CD8-positive, alpha-beta memory T cell (primary cell): ENCODE data around the gene CPA2. TPM values are rescaled to one million over a fixed set of nuclear protein-coding genes. Genes with fewer than 3 reads are reported as not detected.
"Not testable (repeated sequence)": the region's sequence is repeated elsewhere in the genome, so short reads cannot be mapped to it uniquely, and the experiment has no call there.

Source experiments
- CTCF ChIA-PET: fragments of 350-600 bp; sonication (Branson Sonifier 250); formaldehyde crosslinking; loops from one replicate; lab custom pipeline; 2021; ENCODE audit warnings: antibody characterized with exemption; lab: Charles Lee
- POLR2A ChIA-PET: fragments of 350-600 bp; sonication (Branson Sonifier 250); formaldehyde crosslinking; loops from one replicate; lab custom pipeline; 2021; ENCODE audit warnings: antibody characterized with exemption; lab: Charles Lee
- DNase-seq, 5 donors: peaks; one replicate each; pipeline versions ENCODE4 v3.0.0 to v3.0.0-alpha.2; 2020 to 2022; ENCODE audit warnings: mixed read lengths in 1 of 5
- H3K27ac ChIP-seq: one replicate; pipeline ENCODE4 v1.7.0; 2013; ENCODE audit warnings: low read depth, mild to moderate bottlenecking, low read length, moderate library complexity
- H3K27me3 ChIP-seq: 2 replicates; pipeline ENCODE4 v1.7.0; 2013; ENCODE audit warnings: low read length, mild to moderate bottlenecking; ENCODE audit not compliant: insufficient read depth, poor library complexity, severe bottlenecking
- H3K36me3 ChIP-seq: 2 replicates; pipeline ENCODE4 v1.7.0; 2013; ENCODE audit warnings: mild to moderate bottlenecking, low read length, moderate library complexity; ENCODE audit not compliant: insufficient read depth
- H3K4me1 ChIP-seq: 2 replicates; pipeline ENCODE4 v1.7.0; 2013; ENCODE audit warnings: mild to moderate bottlenecking, low read length, moderate library complexity; ENCODE audit not compliant: insufficient read depth
- H3K4me3 ChIP-seq: 2 replicates; pipeline ENCODE4 v1.7.0; 2013; ENCODE audit warnings: mild to moderate bottlenecking, low read length
- H3K9me3 ChIP-seq: 2 replicates; pipeline ENCODE4 v1.7.0; 2013; ENCODE audit warnings: mild to moderate bottlenecking, low read length
- H3K27ac Mint-ChIP-seq, 8 donors: one replicate each; pipeline ENCODE4 v1.8.0; 2020 to 2021; ENCODE audit warnings: mixed read lengths in 8 of 8, mild to moderate bottlenecking in 6 of 8, inconsistent platforms in 3 of 8, moderate library complexity in 3 of 8
- H3K27me3 Mint-ChIP-seq, 2 donors: one replicate each; pipeline ENCODE4 v1.8.0; 2020 to 2021; ENCODE audit warnings: mixed read lengths in 2 of 2, mild to moderate bottlenecking in 1 of 2, moderate library complexity in 1 of 2
- H3K36me3 Mint-ChIP-seq, 3 donors: one replicate each; pipeline ENCODE4 v1.8.0; 2020 to 2021; ENCODE audit warnings: mixed read lengths in 3 of 3, inconsistent platforms in 1 of 3, mild to moderate bottlenecking in 1 of 3
- H3K4me1 Mint-ChIP-seq, 3 donors: one replicate each; pipeline ENCODE4 v1.8.0; 2020 to 2021; ENCODE audit warnings: mixed read lengths in 3 of 3, inconsistent platforms in 1 of 3, mild to moderate bottlenecking in 1 of 3
- H3K4me3 Mint-ChIP-seq, 7 donors: one replicate each; pipeline ENCODE4 v1.8.0; 2020 to 2021; ENCODE audit warnings: mixed read lengths in 7 of 7, mild to moderate bottlenecking in 6 of 7, moderate library complexity in 4 of 7, inconsistent platforms in 2 of 7
- H3K9me3 Mint-ChIP-seq, 5 donors: one replicate each; pipeline ENCODE4 v1.8.0; 2020 to 2022; ENCODE audit warnings: mixed read lengths in 5 of 5, mild to moderate bottlenecking in 3 of 5, moderate library complexity in 2 of 5, inconsistent platforms in 1 of 5
- polyA plus RNA-seq: library from polyadenylated mRNA; unstranded; fragments of 300-500 nt; fragmentation: Illumina TruSeq; gene quantifications from one replicate; pipeline ENCODE4 v1.2.3, GENCODE V29; 2021
- total RNA-seq, 2 experiments: library from RNA; stranded (reverse); gene quantifications; one replicate each; pipeline ENCODE4 v1.2.3, GENCODE V29; 2021

CPA2 gene
- total and polyA plus RNA-seq, 3 experiments from 2014 or later, result not detected

DNA sequence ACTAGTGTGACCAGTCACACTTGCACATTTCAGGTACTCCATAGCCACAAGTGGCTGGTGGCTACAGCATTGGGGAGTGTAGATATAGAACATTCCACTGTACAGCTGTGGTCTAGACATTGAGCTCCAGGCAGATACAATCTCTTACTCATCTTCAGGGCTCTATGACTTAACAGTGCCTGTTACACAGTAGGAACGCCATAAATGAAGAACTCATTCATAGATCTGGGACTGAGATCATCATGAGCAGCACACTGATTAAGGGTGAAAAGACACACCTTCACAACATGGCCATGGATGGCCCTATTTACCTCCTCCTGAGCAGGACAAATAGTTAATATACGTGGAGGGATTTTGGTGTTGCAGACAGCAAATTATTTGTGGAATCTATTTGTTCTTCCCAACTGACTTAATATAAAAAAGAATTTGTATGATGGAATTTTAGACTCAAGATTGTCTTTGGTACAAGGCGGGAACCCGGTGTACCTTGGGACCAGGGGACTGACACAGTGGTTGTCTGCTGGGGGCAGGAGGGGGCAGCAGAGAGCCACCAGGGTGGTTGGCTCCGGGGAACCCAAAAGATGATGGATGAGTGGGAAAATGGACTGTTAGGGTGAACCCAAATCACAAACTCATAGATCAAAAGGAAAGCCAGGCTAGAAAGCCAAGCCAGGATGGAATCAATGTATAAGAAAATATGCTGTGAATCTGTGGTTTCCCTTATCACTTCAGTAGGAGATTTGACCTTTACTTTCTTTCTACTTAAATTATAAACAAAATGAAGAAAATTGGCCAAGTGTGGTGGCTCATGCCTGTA lies 24.3 kb upstream of the CPA2 start:
- peaks cover 0 to 4% (median 2%) of the 10 kb centered on the region in 5 donors for H3K9me3 Mint-ChIP-seq
- H3K36me3 ChIP-seq, result no peaks in the 10 kb centered on the region
- H3K4me3 Mint-ChIP-seq, result no peak overlapping the region
- H3K36me3 Mint-ChIP-seq, result no peaks in the 10 kb centered on the region
- H3K9me3 ChIP-seq, result no peaks in the 10 kb centered on the region
- no peaks in the 10 kb centered on the region for H3K4me1 ChIP-seq
- peak; percentile 8 to 62 (median 15) for DNase-seq
- no peak overlapping the region for H3K27ac Mint-ChIP-seq
- H3K27ac ChIP-seq, result no peak overlapping the region
- CTCF ChIA-PET, result interaction anchor here (1.2 kb wide), 1 partner anchor 516 kb away, joined by 4 read pairs; no protein-coding TSS in a partner anchor
- POLR2A ChIA-PET, result interaction anchor here (0.5 kb wide), 1 partner anchor 471 kb away, joined by 4 read pairs; no protein-coding TSS in a partner anchor
- H3K27me3 ChIP-seq, result no peaks in the 10 kb centered on the region
- H3K4me3 ChIP-seq, result no peak overlapping the region
- peaks cover 3 to 10% (median 5%) of the 10 kb centered on the region in 3 donors for H3K4me1 Mint-ChIP-seq
- H3K27me3 Mint-ChIP-seq, result peaks cover 5 to 16% of the 10 kb centered on the region in 2 donors

- H3K27ac Mint-ChIP-seq, H3K4me3 Mint-ChIP-seq, H3K27ac ChIP-seq, H3K9me3 Mint-ChIP-seq, H3K36me3 Mint-ChIP-seq, H3K4me3 ChIP-seq, H3K27me3 ChIP-seq, H3K4me1 Mint-ChIP-seq, POLR2A ChIA-PET, H3K4me1 ChIP-seq, H3K36me3 ChIP-seq, H3K9me3 ChIP-seq, CTCF ChIA-PET, DNase-seq: not testable (repeated sequence)
- H3K27me3 Mint-ChIP-seq, result peaks cover 2 to 16% of the 10 kb centered on the region in 2 donors
Measured at GRCh38 chr7:130243486-130243885, 23.2 kb upstream of the CPA2 start.

GRCh38 chr7:130246491-130246890 lies 20.2 kb upstream of the CPA2 start:
- H3K4me1 Mint-ChIP-seq, POLR2A ChIA-PET, DNase-seq: not testable (repeated sequence)

DNA sequence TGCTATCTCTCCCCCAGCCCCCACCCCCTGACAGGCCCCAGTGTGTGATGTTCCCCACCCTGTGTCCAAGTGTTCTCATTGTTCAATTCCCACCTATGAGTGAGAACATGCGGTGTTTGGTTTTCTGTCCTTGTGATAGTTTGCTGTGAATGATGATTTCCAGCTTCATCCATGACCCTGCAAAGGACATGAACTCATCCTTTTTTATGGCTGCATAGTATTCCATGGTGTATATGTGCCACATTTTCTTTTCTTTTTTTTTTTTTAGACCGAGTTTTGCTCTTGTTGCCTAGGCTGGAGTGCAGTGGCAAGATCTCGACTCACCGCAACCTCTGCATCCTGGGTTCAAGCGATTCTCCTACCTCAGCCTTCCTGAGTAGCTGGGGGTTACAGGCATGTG lies 17.8 kb upstream of the CPA2 start:
- H3K4me3 ChIP-seq, CTCF ChIA-PET, H3K36me3 ChIP-seq, H3K4me3 Mint-ChIP-seq, H3K27me3 ChIP-seq, H3K27ac ChIP-seq, H3K36me3 Mint-ChIP-seq, POLR2A ChIA-PET, DNase-seq, H3K27ac Mint-ChIP-seq, H3K4me1 ChIP-seq, H3K9me3 ChIP-seq, H3K4me1 Mint-ChIP-seq: not testable (repeated sequence)
- peaks cover 2 to 12% (median 8%) of the 10 kb centered on the region in 5 donors for H3K9me3 Mint-ChIP-seq
- peaks cover 0 to 33% of the 10 kb centered on the region in 2 donors for H3K27me3 Mint-ChIP-seq

More at GRCh38 chr7:130246491-130246890, 20.2 kb upstream of the CPA2 start:
- H3K36me3 ChIP-seq, H3K27ac ChIP-seq, H3K36me3 Mint-ChIP-seq, H3K9me3 Mint-ChIP-seq, H3K4me1 ChIP-seq, H3K27me3 ChIP-seq, CTCF ChIA-PET, H3K4me3 ChIP-seq, H3K9me3 ChIP-seq, H3K4me3 Mint-ChIP-seq, H3K27ac Mint-ChIP-seq: not testable (repeated sequence)
- peaks cover 0 to 16% of the 10 kb centered on the region in 2 donors for H3K27me3 Mint-ChIP-seq

- H3K36me3 Mint-ChIP-seq, H3K4me3 ChIP-seq, H3K4me1 ChIP-seq, CTCF ChIA-PET, H3K27me3 ChIP-seq, H3K9me3 ChIP-seq, DNase-seq, H3K27ac ChIP-seq, H3K4me3 Mint-ChIP-seq, H3K27ac Mint-ChIP-seq, H3K4me1 Mint-ChIP-seq, POLR2A ChIA-PET, H3K36me3 ChIP-seq: not testable (repeated sequence)
- H3K9me3 Mint-ChIP-seq, result peaks cover 2 to 14% (median 11%) of the 10 kb centered on the region in 5 donors
- peaks cover 0 to 28% of the 10 kb centered on the region in 2 donors for H3K27me3 Mint-ChIP-seq
Measured at GRCh38 chr7:130249626-130250025, 17.0 kb upstream of the CPA2 start.

DNA sequence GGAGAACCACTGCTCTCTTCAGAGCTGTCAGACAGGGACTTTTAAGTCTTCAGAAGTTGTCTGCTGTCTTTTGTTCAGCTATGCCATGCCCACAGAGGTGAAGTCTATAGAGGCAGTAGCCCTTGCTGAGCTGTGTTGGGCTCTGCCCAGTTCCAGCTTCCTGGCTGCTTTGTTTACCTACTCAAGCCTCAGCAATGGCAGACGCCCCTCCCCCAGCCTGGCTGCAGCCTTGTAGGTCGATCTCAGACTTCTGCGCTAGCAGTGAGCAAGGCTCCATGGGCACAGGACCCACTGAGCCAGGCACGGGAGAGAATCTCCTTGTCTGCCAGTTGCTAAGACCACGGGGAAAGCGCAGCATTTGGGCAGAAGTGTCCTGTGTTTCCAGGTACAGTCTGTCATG lies 12.1 kb upstream of the CPA2 start:
- peaks cover 9 to 35% of the 10 kb centered on the region in 2 donors for H3K27me3 Mint-ChIP-seq
- H3K9me3 ChIP-seq, result no peaks in the 10 kb centered on the region
- no peaks in the 10 kb centered on the region for H3K36me3 ChIP-seq
- H3K27ac Mint-ChIP-seq, result no peak overlapping the region
- H3K4me3 ChIP-seq, result no peak overlapping the region
- DNase-seq, result no peak
- peaks cover 0 to 18% (median 2%) of the 10 kb centered on the region in 3 donors for H3K36me3 Mint-ChIP-seq
- H3K4me1 ChIP-seq, result no peaks in the 10 kb centered on the region
- ChIA-PET POLR2A (no interaction called here), CTCF (no interaction called here)
- no peak overlapping the region for H3K27ac ChIP-seq
- no peaks in the 10 kb centered on the region for H3K4me1 Mint-ChIP-seq
- no peak overlapping the region for H3K4me3 Mint-ChIP-seq
- no peaks in the 10 kb centered on the region for H3K27me3 ChIP-seq
- peaks cover 12 to 35% (median 19%) of the 10 kb centered on the region in 5 donors for H3K9me3 Mint-ChIP-seq

DNA sequence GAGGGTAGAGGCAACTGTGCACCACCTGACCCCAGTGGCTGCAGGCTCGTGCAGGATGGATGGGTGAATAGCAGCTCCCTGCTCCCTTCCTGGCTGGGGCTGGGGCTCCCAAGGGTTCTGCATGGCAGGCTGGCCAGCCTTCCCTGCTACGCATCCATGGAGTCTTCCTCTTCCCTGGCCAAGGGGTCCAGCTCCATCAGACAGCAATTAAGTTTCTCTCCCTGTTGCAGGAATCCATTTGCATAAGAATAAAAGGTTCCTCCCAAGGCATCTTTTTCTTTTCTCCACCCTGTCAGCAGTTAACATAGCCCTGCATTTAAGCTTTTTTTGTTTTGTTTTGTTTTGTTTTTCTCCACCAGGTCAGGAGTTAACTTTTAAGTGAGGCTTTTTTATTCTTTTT lies 10.0 kb upstream of the CPA2 start:
- Mint-ChIP-seq H3K36me3 (peaks cover 0 to 18% (median 2%) of the 10 kb centered on the region in 3 donors), H3K27me3 (peaks cover 9 to 31% of the 10 kb centered on the region in 2 donors), H3K4me1 (no peaks in the 10 kb centered on the region), H3K4me3 (no peak overlapping the region), H3K9me3 (peaks cover 12 to 45% (median 29%) of the 10 kb centered on the region in 5 donors), H3K27ac (no peak overlapping the region)
- Histone ChIP-seq H3K9me3 (no peaks in the 10 kb centered on the region), H3K4me3 (no peak overlapping the region), H3K36me3 (no peaks in the 10 kb centered on the region), H3K27ac (no peak overlapping the region), H3K27me3 (no peaks in the 10 kb centered on the region), H3K4me1 (no peaks in the 10 kb centered on the region)
- ChIA-PET CTCF (no interaction called here), POLR2A (no interaction called here)
- DNase-seq, result no peak

GRCh38 chr7:130258494-130259078 lies 8.1 kb upstream of the CPA2 start:
- H3K27me3 Mint-ChIP-seq, result peaks cover 9 to 22% of the 10 kb centered on the region in 2 donors
- H3K9me3 Mint-ChIP-seq, result peaks cover 7 to 41% (median 26%) of the 10 kb centered on the region in 5 donors
- H3K27ac Mint-ChIP-seq, result no peak overlapping the region
- Histone ChIP-seq H3K36me3 (no peaks in the 10 kb centered on the region), H3K27ac (no peak overlapping the region), H3K4me3 (no peak overlapping the region), H3K4me1 (no peaks in the 10 kb centered on the region), H3K9me3 (no peaks in the 10 kb centered on the region), H3K27me3 (no peaks in the 10 kb centered on the region)
- CTCF ChIA-PET, result no interaction called here
- peaks cover 0 to 17% (median 2%) of the 10 kb centered on the region in 3 donors for H3K36me3 Mint-ChIP-seq
- DNase-seq, result no peak
- POLR2A ChIA-PET, result no interaction called here
- no peaks in the 10 kb centered on the region for H3K4me1 Mint-ChIP-seq
- H3K4me3 Mint-ChIP-seq, result no peak overlapping the region
